SK-N-SH treated with all-trans-retinoic acid at 6 μM for 48 hours (cell line): ENCODE data around the gene LPP.

Experiments used
- GLIS3 ChIP-seq: fragments of 250-450 bp; sonication (Bioruptor Pico); IDR thresholded peaks from 2 replicates; pipeline ENCODE4 v1.5.0; 2020; ENCODE audit warnings: mild to moderate bottlenecking, moderate library complexity
- SNAI2 ChIP-seq: fragments of 250-450 bp; sonication (Bioruptor Pico); IDR thresholded peaks from 2 replicates; pipeline ENCODE4 v1.5.0; 2020; ENCODE audit warnings: mild to moderate bottlenecking, moderate library complexity
- ZC3H10 ChIP-seq: fragments of 250-450 bp; sonication (Bioruptor Pico); IDR thresholded peaks from 2 replicates; pipeline ENCODE4 v1.5.1; 2021; ENCODE audit warnings: mild to moderate bottlenecking, moderate library complexity
- ZNF565 ChIP-seq: fragments of 450-650 bp; formaldehyde crosslinking; conservative IDR thresholded peaks from 2 replicates; pipeline ENCODE4 v1.5.0; 2020; ENCODE audit warnings: low read depth, mild to moderate bottlenecking, moderate library complexity
- ZNF70 ChIP-seq: fragments of 450-650 bp; formaldehyde crosslinking; IDR thresholded peaks from 2 replicates; pipeline ENCODE4 v1.5.0; 2020; ENCODE audit warnings: mild to moderate bottlenecking, moderate library complexity
- TF ChIP-seq, protein P1 (sequence below): fragments of 250-450 bp; sonication (Bioruptor Pico); IDR thresholded peaks from 2 replicates; pipeline ENCODE4 v1.8.0; 2020; ENCODE audit warnings: mild to moderate bottlenecking, moderate library complexity, borderline replicate concordance
- TF ChIP-seq, protein P2 (sequence below): fragments of 250-450 bp; sonication (Bioruptor Pico); IDR thresholded peaks from 2 replicates; pipeline ENCODE4 v1.5.1; 2020; ENCODE audit warnings: low read depth, mild to moderate bottlenecking, moderate library complexity

DNA sequence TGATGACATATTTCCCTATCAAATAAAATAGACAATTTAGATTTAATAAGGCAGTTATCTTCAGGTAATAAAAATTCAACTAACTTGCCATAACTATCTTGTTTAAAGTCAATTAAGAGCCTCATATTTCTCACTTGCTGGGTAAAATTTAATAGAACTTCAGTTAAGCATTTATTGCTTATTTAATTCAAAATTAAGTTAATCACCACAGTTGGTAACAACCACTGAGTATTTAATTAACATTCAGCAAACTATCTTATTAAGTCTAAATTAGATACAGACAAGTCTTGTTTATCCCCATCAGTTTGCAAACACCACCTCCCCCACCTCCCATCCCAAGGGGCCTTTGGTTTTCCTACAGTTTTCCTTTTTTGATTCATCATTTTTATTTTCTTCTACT is 14.7 kb downstream of the LPP start:
- TF ChIP-seq ZNF70 (CRISPR knock-in tag) (no peak), GLIS3 (CRISPR knock-in tag) (no peak), ZC3H10 (no peak), ZNF565 (no peak), SNAI2 (CRISPR knock-in tag) (no peak)
- TF ChIP-seq, protein P1, sequence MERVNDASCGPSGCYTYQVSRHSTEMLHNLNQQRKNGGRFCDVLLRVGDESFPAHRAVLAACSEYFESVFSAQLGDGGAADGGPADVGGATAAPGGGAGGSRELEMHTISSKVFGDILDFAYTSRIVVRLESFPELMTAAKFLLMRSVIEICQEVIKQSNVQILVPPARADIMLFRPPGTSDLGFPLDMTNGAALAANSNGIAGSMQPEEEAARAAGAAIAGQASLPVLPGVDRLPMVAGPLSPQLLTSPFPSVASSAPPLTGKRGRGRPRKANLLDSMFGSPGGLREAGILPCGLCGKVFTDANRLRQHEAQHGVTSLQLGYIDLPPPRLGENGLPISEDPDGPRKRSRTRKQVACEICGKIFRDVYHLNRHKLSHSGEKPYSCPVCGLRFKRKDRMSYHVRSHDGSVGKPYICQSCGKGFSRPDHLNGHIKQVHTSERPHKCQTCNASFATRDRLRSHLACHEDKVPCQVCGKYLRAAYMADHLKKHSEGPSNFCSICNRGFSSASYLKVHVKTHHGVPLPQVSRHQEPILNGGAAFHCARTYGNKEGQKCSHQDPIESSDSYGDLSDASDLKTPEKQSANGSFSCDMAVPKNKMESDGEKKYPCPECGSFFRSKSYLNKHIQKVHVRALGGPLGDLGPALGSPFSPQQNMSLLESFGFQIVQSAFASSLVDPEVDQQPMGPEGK = no peak
- TF ChIP-seq, protein P2, sequence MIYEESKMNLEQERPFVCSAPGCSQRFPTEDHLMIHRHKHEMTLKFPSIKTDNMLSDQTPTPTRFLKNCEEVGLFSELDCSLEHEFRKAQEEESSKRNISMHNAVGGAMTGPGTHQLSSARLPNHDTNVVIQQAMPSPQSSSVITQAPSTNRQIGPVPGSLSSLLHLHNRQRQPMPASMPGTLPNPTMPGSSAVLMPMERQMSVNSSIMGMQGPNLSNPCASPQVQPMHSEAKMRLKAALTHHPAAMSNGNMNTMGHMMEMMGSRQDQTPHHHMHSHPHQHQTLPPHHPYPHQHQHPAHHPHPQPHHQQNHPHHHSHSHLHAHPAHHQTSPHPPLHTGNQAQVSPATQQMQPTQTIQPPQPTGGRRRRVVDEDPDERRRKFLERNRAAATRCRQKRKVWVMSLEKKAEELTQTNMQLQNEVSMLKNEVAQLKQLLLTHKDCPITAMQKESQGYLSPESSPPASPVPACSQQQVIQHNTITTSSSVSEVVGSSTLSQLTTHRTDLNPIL (CRISPR knock-in tag) = no peak
